ENCODE data around the gene HNRNPF. TPM values are rescaled to one million over a fixed set of nuclear protein-coding genes. Genes with fewer than 3 reads are reported as not detected.

Gene HNRNPF
- total RNA-seq, 1 donor from 2014 or later, result 183 TPM

- DNase-seq (no peak), ATAC-seq (no peak)
- no peaks in the 10 kb centered on the region for H3K27me3 ChIP-seq
- intact Hi-C loops (cut with DNase I), result no loop called here
- no peak for TF ChIP-seq CTCF (IDR thresholded peaks at IDR 0.05)
- H3K27ac ChIP-seq, result no peak overlapping the region
- no peaks in the 10 kb centered on the region for H3K4me1 ChIP-seq
- H3K36me3 ChIP-seq, result peaks cover 11% of the 10 kb centered on the region
- no peaks in the 10 kb centered on the region for H3K9me3 ChIP-seq
- no peak overlapping the region for H3K4me3 ChIP-seq
Measured at GRCh38 chr10:43380610-43381222, 28.3 kb downstream of the HNRNPF start.

- DNase-seq, result peak; percentile 72
- TF ChIP-seq CTCF (IDR thresholded peaks at IDR 0.05), result peak; percentile 14
- H3K36me3 ChIP-seq, result no peaks in the 10 kb centered on the region
- peak; percentile 89 for ATAC-seq
- peak overlapping the region; percentile 13 for H3K27ac ChIP-seq
- H3K4me3 ChIP-seq, result no peak overlapping the region
- H3K9me3 ChIP-seq, result no peaks in the 10 kb centered on the region
- intact Hi-C loops (cut with DNase I), result no loop called here
- no peaks in the 10 kb centered on the region for H3K27me3 ChIP-seq
- H3K4me1 ChIP-seq, result no peaks in the 10 kb centered on the region
Measured at GRCh38 chr10:43377424-43377883, 31.5 kb downstream of the HNRNPF start.

GRCh38 chr10:43376828-43377423 is 32.1 kb downstream of the HNRNPF start:
- Histone ChIP-seq H3K27me3 (no peaks in the 10 kb centered on the region), H3K9me3 (no peaks in the 10 kb centered on the region), H3K4me1 (no peaks in the 10 kb centered on the region), H3K36me3 (no peaks in the 10 kb centered on the region), H3K4me3 (no peak overlapping the region), H3K27ac (no peak overlapping the region)
- no peak for DNase-seq
- no peak for TF ChIP-seq CTCF (IDR thresholded peaks at IDR 0.05)
- ATAC-seq, result no peak
- intact Hi-C loops (cut with DNase I), result no loop called here

- Histone ChIP-seq H3K9me3 (no peaks in the 10 kb centered on the region), H3K36me3 (no peaks in the 10 kb centered on the region), H3K27me3 (no peaks in the 10 kb centered on the region), H3K4me3 (no peak overlapping the region), H3K27ac (no peak overlapping the region), H3K4me1 (no peaks in the 10 kb centered on the region)
- ATAC-seq (no peak), DNase-seq (no peak)
- intact Hi-C loops (cut with DNase I), result no loop called here
- no peak for TF ChIP-seq CTCF (IDR thresholded peaks at IDR 0.05)
Measured at GRCh38 chr10:43376046-43376635, 32.8 kb downstream of the HNRNPF start.

- no peak overlapping the region for H3K27ac ChIP-seq
- peak; percentile 70 for ATAC-seq
- no peak for TF ChIP-seq CTCF (IDR thresholded peaks at IDR 0.05)
Measured at GRCh38 chr10:43375401-43376020, 33.5 kb downstream of the HNRNPF start.

More at GRCh38 chr10:43375401-43376020, 33.5 kb downstream of the HNRNPF start:
- intact Hi-C loops (cut with DNase I), result no loop called here
- no peaks in the 10 kb centered on the region for H3K9me3 ChIP-seq
- H3K36me3 ChIP-seq, result no peaks in the 10 kb centered on the region
- DNase-seq, result peak; percentile 72
- no peaks in the 10 kb centered on the region for H3K27me3 ChIP-seq
- H3K4me1 ChIP-seq, result no peaks in the 10 kb centered on the region
- H3K4me3 ChIP-seq, result no peak overlapping the region

Data from upper lobe of right lung (tissue), 1 donor.